Measurements from ENCODE around the gene CHST2. TPM values are rescaled to one million over a fixed set of nuclear protein-coding genes. Genes with fewer than 3 reads are reported as not detected.

The CHST2 gene
- total RNA-seq, 1 experiment from 2014 or later = 17.3 TPM

- Mint-ChIP-seq H3K27ac (no peak overlapping the region), H3K4me3 (no peak overlapping the region), H3K36me3 (peaks cover 8% of the 10 kb centered on the region), H3K9me3 (peaks cover 11% of the 10 kb centered on the region), H3K4me1 (peaks cover 14% of the 10 kb centered on the region), H3K27me3 (ENCODE audit: low read depth) (no peaks in the 10 kb centered on the region)
- no peak for ATAC-seq
- CTCF ChIA-PET = no interaction called here
- no peak for DNase-seq (ENCODE audit: low spot score)
- TF ChIP-seq ARID4B (CRISPR knock-in tag; IDR thresholded peaks at IDR 0.05; ENCODE audit: borderline replicate concordance) (no peak), HMGXB4 (CRISPR knock-in tag; IDR thresholded peaks at IDR 0.05) (no peak), GTF2I (CRISPR knock-in tag; conservative IDR thresholded peaks at IDR 0.05) (no peak), HMGA2 (CRISPR knock-in tag; IDR thresholded peaks at IDR 0.05) (no peak), PRDM15 (CRISPR knock-in tag; IDR thresholded peaks at IDR 0.05) (no peak), E2F5 (CRISPR knock-in tag; IDR thresholded peaks at IDR 0.05) (no peak), SMAD3 (CRISPR knock-in tag; IDR thresholded peaks at IDR 0.05; ENCODE audit: borderline replicate concordance) (no peak), ZNF317 (CRISPR knock-in tag; IDR thresholded peaks at IDR 0.05; ENCODE audit: borderline replicate concordance, low read depth) (no peak), ZNF671 (CRISPR knock-in tag; IDR thresholded peaks at IDR 0.05) (no peak)
- POLR2A ChIA-PET = no interaction called here
Observed at GRCh38 chr3:143167969-143168854, 48.6 kb downstream of the CHST2 start.

GRCh38 chr3:143168855-143169192 lies 49.3 kb downstream of the CHST2 start:
- ATAC-seq = no peak
- no peak overlapping the region for H3K27ac Mint-ChIP-seq
- POLR2A ChIA-PET = no interaction called here
- peaks cover 10% of the 10 kb centered on the region for H3K36me3 Mint-ChIP-seq
- H3K27me3 Mint-ChIP-seq (ENCODE audit: low read depth) = no peaks in the 10 kb centered on the region
- H3K9me3 Mint-ChIP-seq = peaks cover 16% of the 10 kb centered on the region
- CTCF ChIA-PET = no interaction called here
- H3K4me3 Mint-ChIP-seq = no peak overlapping the region
- peaks cover 14% of the 10 kb centered on the region for H3K4me1 Mint-ChIP-seq
- DNase-seq (ENCODE audit: low spot score) = no peak
- no peak for TF ChIP-seq ZNF416 (CRISPR knock-in tag; IDR thresholded peaks at IDR 0.05)
- no peak for TF ChIP-seq JUN (CRISPR knock-in tag; IDR thresholded peaks at IDR 0.05)
- TF ChIP-seq, protein P1, sequence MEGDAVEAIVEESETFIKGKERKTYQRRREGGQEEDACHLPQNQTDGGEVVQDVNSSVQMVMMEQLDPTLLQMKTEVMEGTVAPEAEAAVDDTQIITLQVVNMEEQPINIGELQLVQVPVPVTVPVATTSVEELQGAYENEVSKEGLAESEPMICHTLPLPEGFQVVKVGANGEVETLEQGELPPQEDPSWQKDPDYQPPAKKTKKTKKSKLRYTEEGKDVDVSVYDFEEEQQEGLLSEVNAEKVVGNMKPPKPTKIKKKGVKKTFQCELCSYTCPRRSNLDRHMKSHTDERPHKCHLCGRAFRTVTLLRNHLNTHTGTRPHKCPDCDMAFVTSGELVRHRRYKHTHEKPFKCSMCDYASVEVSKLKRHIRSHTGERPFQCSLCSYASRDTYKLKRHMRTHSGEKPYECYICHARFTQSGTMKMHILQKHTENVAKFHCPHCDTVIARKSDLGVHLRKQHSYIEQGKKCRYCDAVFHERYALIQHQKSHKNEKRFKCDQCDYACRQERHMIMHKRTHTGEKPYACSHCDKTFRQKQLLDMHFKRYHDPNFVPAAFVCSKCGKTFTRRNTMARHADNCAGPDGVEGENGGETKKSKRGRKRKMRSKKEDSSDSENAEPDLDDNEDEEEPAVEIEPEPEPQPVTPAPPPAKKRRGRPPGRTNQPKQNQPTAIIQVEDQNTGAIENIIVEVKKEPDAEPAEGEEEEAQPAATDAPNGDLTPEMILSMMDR (IDR thresholded peaks at IDR 0.05) = no peak
- no peak for TF ChIP-seq HMGXB4 (CRISPR knock-in tag; IDR thresholded peaks at IDR 0.05)
- TF ChIP-seq ZNF263 (CRISPR knock-in tag; IDR thresholded peaks at IDR 0.05; ENCODE audit: low read depth) = no peak
- no peak for TF ChIP-seq SMAD3 (CRISPR knock-in tag; IDR thresholded peaks at IDR 0.05; ENCODE audit: borderline replicate concordance)
- TF ChIP-seq ETV6 (CRISPR knock-in tag; IDR thresholded peaks at IDR 0.05) = no peak
- no peak for TF ChIP-seq EMX1 (CRISPR knock-in tag; IDR thresholded peaks at IDR 0.05)
- no peak for TF ChIP-seq ATF6 (CRISPR knock-in tag; IDR thresholded peaks at IDR 0.05)
- TF ChIP-seq ZNF671 (CRISPR knock-in tag; IDR thresholded peaks at IDR 0.05) = no peak
- TF ChIP-seq TP53 (CRISPR knock-in tag; IDR thresholded peaks at IDR 0.05) = no peak

Measured in WTC11 (cell line).